Subcutaneous abdominal adipose tissue (tissue), 5 donors: ENCODE results near the gene GRXCR2.
"Not testable (repeated sequence)": the region's sequence is repeated elsewhere in the genome, so short reads cannot be mapped to it uniquely, and the experiment has no call there.

Experiments
- H3K27ac ChIP-seq: one replicate; pipeline ENCODE4 v1.7.0; 2013; ENCODE audit warnings: low read depth, mild to moderate bottlenecking, inconsistent platforms, low read length, moderate library complexity
- H3K27me3 ChIP-seq, 5 donors: one replicate each; pipeline ENCODE4 v1.7.0; 2013; ENCODE audit warnings: low read length in 5 of 5, inconsistent platforms in 1 of 5; ENCODE audit not compliant: control insufficient read depth in 5 of 5, insufficient read depth in 4 of 5
- H3K36me3 ChIP-seq, 5 donors: one replicate each; pipeline ENCODE4 v1.7.0; 2013; ENCODE audit warnings: low read length in 5 of 5; ENCODE audit not compliant: control insufficient read depth in 5 of 5, insufficient read depth in 5 of 5
- H3K4me1 ChIP-seq, 5 donors: one replicate each; pipeline ENCODE4 v1.7.0; 2013; ENCODE audit warnings: low read length in 5 of 5, mild to moderate bottlenecking in 3 of 5, moderate library complexity in 1 of 5; ENCODE audit not compliant: control insufficient read depth in 5 of 5, insufficient read depth in 5 of 5
- H3K4me3 ChIP-seq, 5 donors: one replicate each; pipeline ENCODE4 v1.7.0; 2013; ENCODE audit warnings: low read length in 5 of 5, low read depth in 1 of 5
- H3K9ac ChIP-seq, 5 donors: one replicate each; pipeline ENCODE4 v1.7.0; 2013; ENCODE audit warnings: low read length in 5 of 5, mild to moderate bottlenecking in 4 of 5, moderate library complexity in 3 of 5
- H3K9me3 ChIP-seq, 5 donors: one replicate each; pipeline ENCODE4 v1.7.0; 2013; ENCODE audit warnings: low read length in 5 of 5; ENCODE audit not compliant: control insufficient read depth in 5 of 5
- donor health status: healthy.
- donor health status: healthy.
- donor health status: healthy.
- donor health status: healthy.
- donor health status: healthy.

Gene GRXCR2

GRCh38 chr5:145889611-145890010 lies 16.8 kb upstream of the GRXCR2 start:
- peaks cover 0 to 3% (median 0%) of the 10 kb centered on the region in 5 donors for H3K9me3 ChIP-seq
- no peak overlapping the region for H3K4me3 ChIP-seq
- H3K9ac ChIP-seq, result no peak overlapping the region
- no peak overlapping the region for H3K27ac ChIP-seq
- H3K36me3 ChIP-seq, result no peaks in the 10 kb centered on the region
- H3K4me1 ChIP-seq, result no peaks in the 10 kb centered on the region
- H3K27me3 ChIP-seq, result no peaks in the 10 kb centered on the region

GRCh38 chr5:145887976-145888574 lies 15.3 kb upstream of the GRXCR2 start:
- Histone ChIP-seq H3K9ac (no peak overlapping the region), H3K27ac (no peak overlapping the region), H3K4me3 (no peak overlapping the region), H3K36me3 (no peaks in the 10 kb centered on the region), H3K27me3 (no peaks in the 10 kb centered on the region), H3K9me3 (peaks cover 0 to 3% (median 0%) of the 10 kb centered on the region in 5 donors), H3K4me1 (no peaks in the 10 kb centered on the region)

- Histone ChIP-seq H3K4me1 (no peaks in the 10 kb centered on the region), H3K9me3 (peaks cover 0 to 3% (median 0%) of the 10 kb centered on the region in 5 donors), H3K9ac (no peak overlapping the region), H3K27me3 (no peaks in the 10 kb centered on the region), H3K36me3 (no peaks in the 10 kb centered on the region), H3K27ac (no peak overlapping the region), H3K4me3 (no peak overlapping the region)
Observed at GRCh38 chr5:145887217-145887616, 14.4 kb upstream of the GRXCR2 start.

- H3K27ac ChIP-seq, result no peak overlapping the region
- H3K9me3 ChIP-seq, result no peaks in the 10 kb centered on the region
- H3K27me3 ChIP-seq, result no peaks in the 10 kb centered on the region
- no peaks in the 10 kb centered on the region for H3K4me1 ChIP-seq
- no peak overlapping the region for H3K9ac ChIP-seq
- H3K36me3 ChIP-seq, result no peaks in the 10 kb centered on the region
- H3K4me3 ChIP-seq, result no peak overlapping the region
Observed at GRCh38 chr5:145874765-145875164, 2.0 kb upstream of the GRXCR2 start.

- H3K9ac ChIP-seq, result no peak overlapping the region
- no peaks in the 10 kb centered on the region for H3K4me1 ChIP-seq
- H3K27ac ChIP-seq, result no peak overlapping the region
- H3K4me3 ChIP-seq, result no peak overlapping the region
- H3K9me3 ChIP-seq, result no peaks in the 10 kb centered on the region
- H3K36me3 ChIP-seq, result no peaks in the 10 kb centered on the region
- H3K27me3 ChIP-seq, result no peaks in the 10 kb centered on the region
Observed at GRCh38 chr5:145872486-145872885, 328 bp downstream of the GRXCR2 start.

GRCh38 chr5:145869753-145870152 lies 3.1 kb downstream of the GRXCR2 start:
- H3K4me3 ChIP-seq, result no peak overlapping the region
- H3K27me3 ChIP-seq, result no peaks in the 10 kb centered on the region
- H3K9ac ChIP-seq, result no peak overlapping the region
- no peak overlapping the region for H3K27ac ChIP-seq
- H3K9me3 ChIP-seq, result no peaks in the 10 kb centered on the region
- H3K4me1 ChIP-seq, result no peaks in the 10 kb centered on the region
- H3K36me3 ChIP-seq, result no peaks in the 10 kb centered on the region

GRCh38 chr5:145867806-145868205 lies 5.0 kb downstream of the GRXCR2 start:
- no peak overlapping the region for H3K4me3 ChIP-seq
- no peaks in the 10 kb centered on the region for H3K27me3 ChIP-seq

GRCh38 chr5:145864432-145864831 lies 8.4 kb downstream of the GRXCR2 start:
- H3K27me3 ChIP-seq, H3K27ac ChIP-seq, H3K36me3 ChIP-seq, H3K9me3 ChIP-seq, H3K9ac ChIP-seq, H3K4me3 ChIP-seq, H3K4me1 ChIP-seq: not testable (repeated sequence)

More at GRCh38 chr5:145867806-145868205, 5.0 kb downstream of the GRXCR2 start:
- Histone ChIP-seq H3K4me1 (no peaks in the 10 kb centered on the region), H3K36me3 (no peaks in the 10 kb centered on the region), H3K9ac (no peak overlapping the region), H3K27ac (no peak overlapping the region), H3K9me3 (no peaks in the 10 kb centered on the region)

- H3K9ac ChIP-seq, result no peak overlapping the region
- no peak overlapping the region for H3K4me3 ChIP-seq
- no peaks in the 10 kb centered on the region for H3K27me3 ChIP-seq
- no peaks in the 10 kb centered on the region for H3K9me3 ChIP-seq
- H3K36me3 ChIP-seq, result no peaks in the 10 kb centered on the region
- no peak overlapping the region for H3K27ac ChIP-seq
- H3K4me1 ChIP-seq, result no peaks in the 10 kb centered on the region
Observed at GRCh38 chr5:145863003-145863402, 9.8 kb downstream of the GRXCR2 start.

- Histone ChIP-seq H3K9me3 (no peaks in the 10 kb centered on the region), H3K4me3 (no peak overlapping the region), H3K27me3 (no peaks in the 10 kb centered on the region), H3K27ac (no peak overlapping the region), H3K9ac (no peak overlapping the region), H3K4me1 (peaks cover 0 to 13% (median 11%) of the 10 kb centered on the region in 5 donors), H3K36me3 (no peaks in the 10 kb centered on the region)
Observed at GRCh38 chr5:145859897-145860296, 12.9 kb downstream of the GRXCR2 start.
